Uterus (tissue), 4 donors: ENCODE measurements around the gene EPHX1. TPM values are rescaled to one million over a fixed set of nuclear protein-coding genes. Genes with fewer than 3 reads are reported as not detected.

Source experiments
- DNase-seq, 2 donors: peaks; one replicate each; pipeline ENCODE4 v3.0.0-alpha.2; 2019 to 2020
- H3K27ac ChIP-seq, 2 donors: fragments of 200-600 bp; sonication (generic); 1 replicate in 1 of 2; 2 replicates in 1 of 2; pipeline ENCODE4 v1.5.1; 2016 to 2018
- H3K27me3 ChIP-seq, 2 donors: fragments of 200-600 bp; sonication (generic); one replicate each; pipeline ENCODE4 v1.5.1; 2018 to 2019; ENCODE audit warnings: control low read depth in 1 of 2
- H3K36me3 ChIP-seq, 2 donors: fragments of 200-600 bp; sonication (generic); one replicate each; pipeline ENCODE4 v1.5.1; 2019; ENCODE audit warnings: control low read depth in 1 of 2
- H3K4me1 ChIP-seq, 2 donors: fragments of 200-600 bp; sonication (generic); one replicate each; pipeline ENCODE4 v1.5.1; 2018 to 2019; ENCODE audit warnings: control low read depth in 1 of 2
- H3K4me3 ChIP-seq, 2 donors: fragments of 200-600 bp; sonication (generic); 1 replicate in 1 of 2; 2 replicates in 1 of 2; pipeline ENCODE4 v1.5.1; 2018 to 2019; ENCODE audit warnings: mild to moderate bottlenecking in 1 of 2
- H3K9me3 ChIP-seq, 2 donors: fragments of 200-600 bp; sonication (generic); one replicate each; pipeline ENCODE4 v1.5.1; 2019; ENCODE audit warnings: control low read depth in 1 of 2
- CTCF ChIP-seq, 4 experiments: fragments of 200-600 bp in 2 of 4; fragments of 450-650 bp in 2 of 4; sonication (generic) in 2 of 4; IDR thresholded peaks; one replicate each; pipeline ENCODE4 v1.5.1; 2016 to 2019; ENCODE audit warnings: antibody characterized with exemption in 4 of 4, mild to moderate bottlenecking in 2 of 4, moderate library complexity in 1 of 4
- POLR2A ChIP-seq, 2 donors: fragments of 450-650 bp; IDR thresholded peaks; one replicate each; pipeline ENCODE4 v1.6.1; 2016; ENCODE audit warnings: antibody characterized with exemption in 2 of 2, mild to moderate bottlenecking in 1 of 2, moderate library complexity in 1 of 2
- intact Hi-C: fragments of 100-400 bp; cut with DNase I; formaldehyde crosslinking; loops from one replicate; pipeline ENCODE4 v1.15.1; 2023; ENCODE audit warnings: low total_unique reads
- total RNA-seq, 4 donors: library from RNA; depleted of rRNA in 3 of 4; stranded (reverse); fragments of >200 nt in 3 of 4; gene quantifications; one replicate each; pipeline versions ENCODE4 v1.1.0 to v1.2.4, GENCODE V29; 2014 to 2023
- donor health status: DM: yes; HTN: yes; CAD: no.

EPHX1 gene
- total RNA-seq, 4 donors from 2014 or later = 51.2 to 156 (median 55.3) TPM

DNA sequence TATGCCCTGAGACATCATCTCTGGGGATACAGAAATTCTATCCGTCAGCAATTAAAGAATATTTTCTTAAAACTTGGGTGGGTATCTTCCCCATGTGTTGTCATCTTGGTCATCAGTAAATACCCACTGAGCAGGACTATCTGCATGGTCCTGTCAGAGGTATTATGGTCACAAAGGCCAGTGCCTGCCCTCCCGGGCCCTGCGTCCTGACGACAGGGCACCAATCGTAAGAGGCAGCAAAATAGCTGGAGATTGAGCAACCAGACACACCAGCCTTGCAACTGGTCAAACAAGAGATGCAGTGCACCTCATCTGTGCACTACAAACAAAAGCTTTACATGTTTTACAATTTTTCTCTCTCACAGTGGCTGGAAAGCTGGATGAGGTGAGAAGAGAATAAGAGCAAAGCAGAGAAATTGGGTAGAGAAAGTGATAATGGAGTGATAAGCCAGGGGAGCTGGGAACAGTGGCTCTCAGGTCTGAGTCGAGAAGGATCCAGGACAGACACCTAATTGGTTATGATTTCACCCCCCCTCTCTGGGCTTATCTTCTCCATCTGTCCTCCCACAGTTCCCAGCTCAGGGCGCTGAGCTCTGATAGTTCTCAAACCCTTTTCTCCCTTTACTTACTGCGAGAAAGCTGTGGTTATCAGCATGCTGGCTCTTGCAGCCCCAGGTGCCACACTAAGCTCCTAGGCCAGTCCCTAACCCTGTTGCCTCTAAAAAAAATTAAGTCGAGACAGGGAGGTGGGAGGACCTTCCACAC lies 41.1 kb upstream of the EPHX1 start:
- H3K27ac ChIP-seq = peak overlapping the region in 1 of 2 donors; percentile 82
- intact Hi-C loops = no loop called here

DNA sequence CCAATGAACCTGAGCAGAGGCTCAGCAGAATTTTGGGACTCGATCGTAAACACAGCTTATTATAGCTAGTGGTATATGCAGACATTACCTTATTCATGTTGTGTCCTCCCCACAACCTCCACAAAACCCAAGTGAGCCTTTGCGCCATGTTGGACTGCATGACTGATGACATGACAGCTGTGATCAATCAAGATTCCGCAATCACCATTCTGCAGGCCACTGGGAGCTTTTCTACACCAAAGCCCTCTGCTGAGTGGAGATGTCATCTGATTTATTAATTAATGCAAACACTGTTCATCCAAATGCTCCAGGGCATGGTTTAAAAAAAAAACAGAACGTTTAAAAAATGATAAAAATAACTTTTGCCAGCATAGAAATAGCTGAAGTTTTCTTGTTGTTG lies 40.2 kb upstream of the EPHX1 start:
- DNase-seq = no peak
- no peak overlapping the region for H3K4me3 ChIP-seq
- peaks cover 0 to 3% of the 10 kb centered on the region in 2 donors for H3K4me1 ChIP-seq
- H3K9me3 ChIP-seq = no peaks in the 10 kb centered on the region
- H3K36me3 ChIP-seq = no peaks in the 10 kb centered on the region
- H3K27me3 ChIP-seq = no peaks in the 10 kb centered on the region
- TF ChIP-seq CTCF (IDR thresholded peaks at IDR 0.05) = no peak
- no peak for TF ChIP-seq POLR2A (IDR thresholded peaks at IDR 0.05)
- intact Hi-C loops = loop anchor here (10.0 kb wide), 2 partner anchors 115 to 295 kb away; partner anchors contain the start of gene ENAH
- no peak overlapping the region for H3K27ac ChIP-seq

More for the DNA sequence above, 41.1 kb upstream of the EPHX1 start:
- no peak overlapping the region for H3K4me3 ChIP-seq
- H3K9me3 ChIP-seq = no peaks in the 10 kb centered on the region
- no peaks in the 10 kb centered on the region for H3K36me3 ChIP-seq
- peaks cover 4 to 12% of the 10 kb centered on the region in 2 donors for H3K4me1 ChIP-seq
- H3K27me3 ChIP-seq = no peaks in the 10 kb centered on the region
- DNase-seq = no peak
- TF ChIP-seq POLR2A (IDR thresholded peaks at IDR 0.05) (no peak), CTCF (IDR thresholded peaks at IDR 0.05) (no peak)

GRCh38 chr1:225770561-225771248 lies 39.2 kb upstream of the EPHX1 start:
- Histone ChIP-seq H3K27me3 (no peaks in the 10 kb centered on the region), H3K4me1 (peaks cover 0 to 3% of the 10 kb centered on the region in 2 donors), H3K4me3 (no peak overlapping the region), H3K9me3 (no peaks in the 10 kb centered on the region), H3K36me3 (no peaks in the 10 kb centered on the region), H3K27ac (no peak overlapping the region)
- intact Hi-C loops = loop anchor here (10.0 kb wide), 2 partner anchors 116 to 296 kb away; partner anchors contain the start of gene ENAH
- DNase-seq = no peak
- TF ChIP-seq CTCF (IDR thresholded peaks at IDR 0.05) (no peak), POLR2A (IDR thresholded peaks at IDR 0.05) (no peak)

- no peak overlapping the region for H3K4me3 ChIP-seq
- intact Hi-C loops = loop anchor here (10.0 kb wide), 2 partner anchors 117 to 297 kb away; partner anchors contain the start of gene ENAH
- DNase-seq = no peak
- H3K4me1 ChIP-seq = peaks cover 0 to 3% of the 10 kb centered on the region in 2 donors
- H3K27ac ChIP-seq = peak overlapping the region; percentile 46 to 74
- H3K9me3 ChIP-seq = no peaks in the 10 kb centered on the region
- no peaks in the 10 kb centered on the region for H3K36me3 ChIP-seq
- H3K27me3 ChIP-seq = no peaks in the 10 kb centered on the region
- TF ChIP-seq CTCF (IDR thresholded peaks at IDR 0.05) (no peak), POLR2A (IDR thresholded peaks at IDR 0.05) (no peak)
Measured at GRCh38 chr1:225771661-225772322, 38.1 kb upstream of the EPHX1 start.
